22Rv1 (cell line): ENCODE results near the gene TMEM217.

Experiments used
- H3K27ac ChIP-seq: fragments of 450-650 bp; 2 replicates; pipeline ENCODE4 v1.5.1; 2017
- ZFX ChIP-seq: fragments of 450-650 bp; IDR thresholded peaks from 2 replicates; pipeline ENCODE4 v1.6.1; 2017; ENCODE audit warnings: antibody characterized with exemption, borderline replicate concordance
- TF ChIP-seq, protein P1 (sequence below): fragments of 450-650 bp; IDR thresholded peaks from 2 replicates; pipeline ENCODE4 v1.5.1; 2017; ENCODE audit warnings: mild to moderate bottlenecking

Gene TMEM217

DNA sequence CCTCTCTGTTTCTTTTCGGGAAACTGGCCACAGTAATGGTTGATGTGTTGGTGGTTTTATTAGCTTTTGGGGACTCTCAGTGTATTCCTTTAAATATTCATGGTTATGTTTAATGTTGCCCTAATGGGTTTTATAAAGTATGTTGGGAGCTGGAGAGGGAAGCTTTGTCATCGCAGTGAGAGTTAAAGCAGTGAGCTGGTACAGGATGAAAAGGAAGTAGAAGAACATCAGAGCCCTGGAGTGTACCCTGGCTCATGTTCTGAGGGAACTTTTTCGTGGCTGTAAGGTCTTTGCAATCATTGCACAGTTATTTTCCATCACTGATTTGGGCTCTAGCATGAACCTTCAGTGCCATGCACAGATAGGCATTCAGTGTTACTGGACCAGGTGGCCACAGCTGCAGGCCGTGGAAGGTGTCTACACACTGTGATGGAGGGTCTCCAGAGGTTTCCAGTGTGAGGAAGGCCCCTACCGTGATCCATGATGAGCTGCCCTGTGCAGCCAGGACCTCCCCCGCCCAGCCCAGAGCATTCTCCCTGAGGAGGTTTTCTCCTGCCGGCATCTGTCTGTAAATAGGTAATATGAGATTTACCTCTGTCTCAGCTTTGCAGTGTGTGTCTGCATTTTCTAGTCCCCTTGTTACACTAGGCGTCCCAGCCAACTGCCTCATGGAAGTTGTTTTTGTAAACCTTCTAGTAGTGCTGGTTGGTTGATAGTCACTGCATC lies 22.4 kb upstream of the TMEM217 start:
- H3K27ac ChIP-seq: no peak overlapping the region
- TF ChIP-seq, protein P1, sequence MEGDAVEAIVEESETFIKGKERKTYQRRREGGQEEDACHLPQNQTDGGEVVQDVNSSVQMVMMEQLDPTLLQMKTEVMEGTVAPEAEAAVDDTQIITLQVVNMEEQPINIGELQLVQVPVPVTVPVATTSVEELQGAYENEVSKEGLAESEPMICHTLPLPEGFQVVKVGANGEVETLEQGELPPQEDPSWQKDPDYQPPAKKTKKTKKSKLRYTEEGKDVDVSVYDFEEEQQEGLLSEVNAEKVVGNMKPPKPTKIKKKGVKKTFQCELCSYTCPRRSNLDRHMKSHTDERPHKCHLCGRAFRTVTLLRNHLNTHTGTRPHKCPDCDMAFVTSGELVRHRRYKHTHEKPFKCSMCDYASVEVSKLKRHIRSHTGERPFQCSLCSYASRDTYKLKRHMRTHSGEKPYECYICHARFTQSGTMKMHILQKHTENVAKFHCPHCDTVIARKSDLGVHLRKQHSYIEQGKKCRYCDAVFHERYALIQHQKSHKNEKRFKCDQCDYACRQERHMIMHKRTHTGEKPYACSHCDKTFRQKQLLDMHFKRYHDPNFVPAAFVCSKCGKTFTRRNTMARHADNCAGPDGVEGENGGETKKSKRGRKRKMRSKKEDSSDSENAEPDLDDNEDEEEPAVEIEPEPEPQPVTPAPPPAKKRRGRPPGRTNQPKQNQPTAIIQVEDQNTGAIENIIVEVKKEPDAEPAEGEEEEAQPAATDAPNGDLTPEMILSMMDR: no peak
- no peak for TF ChIP-seq ZFX

DNA sequence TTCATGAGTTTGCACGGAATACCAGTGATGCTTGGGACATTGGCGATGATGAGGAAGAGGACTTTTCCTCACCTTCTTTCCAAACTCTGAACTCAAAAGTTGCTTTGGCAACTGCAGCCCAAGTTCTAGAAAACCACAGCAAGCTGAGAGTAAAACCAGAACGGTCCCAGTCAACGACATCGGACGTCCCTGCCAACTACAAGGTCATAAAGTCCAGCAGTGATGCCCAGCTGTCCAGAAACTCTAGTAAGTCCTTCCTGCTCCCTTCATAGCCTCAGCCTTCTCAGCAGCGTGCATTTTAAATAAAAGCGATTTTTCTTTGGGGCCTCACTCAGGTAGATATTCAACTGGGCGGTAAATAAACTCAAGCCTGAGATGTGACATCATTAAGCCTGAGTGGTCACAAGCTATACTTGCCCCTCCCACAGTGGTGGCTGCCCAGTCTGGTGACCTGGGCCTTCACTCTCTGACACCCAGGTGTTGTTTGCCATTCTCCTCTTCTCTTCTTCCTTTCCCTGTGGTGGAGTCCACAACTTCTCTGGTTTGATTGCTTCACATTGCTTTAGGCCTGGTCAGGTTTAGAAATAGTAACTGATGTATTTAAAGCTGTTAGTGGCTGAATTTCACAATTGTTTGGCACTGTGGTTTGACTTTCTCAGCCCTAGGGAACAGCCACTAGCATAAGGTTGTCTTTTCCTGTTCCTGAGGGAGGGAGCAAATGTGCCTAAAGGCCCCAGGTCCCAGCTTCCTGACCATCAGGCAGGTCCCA lies 21.6 kb upstream of the TMEM217 start:
- H3K27ac ChIP-seq: no peak overlapping the region
- TF ChIP-seq, protein P1: no peak
- no peak for TF ChIP-seq ZFX

DNA sequence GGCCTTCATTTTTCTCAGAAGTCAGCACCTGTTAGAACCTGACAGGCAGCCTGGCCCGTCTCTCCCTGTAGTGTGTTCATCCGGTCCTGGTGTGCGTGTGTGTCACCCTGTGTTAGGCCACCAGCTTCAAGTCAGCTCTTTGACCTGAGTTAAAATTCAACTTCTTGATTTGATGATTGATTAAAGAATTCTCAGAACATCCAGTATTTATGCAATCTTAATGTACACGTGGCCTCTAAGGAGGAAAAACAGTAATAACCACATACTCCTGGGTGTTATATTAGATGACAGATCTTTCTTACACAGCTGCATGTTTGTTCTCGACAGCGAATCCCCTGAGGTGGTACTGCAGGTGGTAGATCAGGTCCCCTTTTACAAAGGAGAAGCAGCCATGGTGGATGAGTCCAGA lies 19.1 kb upstream of the TMEM217 start:
- TF ChIP-seq, protein P1: no peak
- H3K27ac ChIP-seq: no peak overlapping the region

DNA sequence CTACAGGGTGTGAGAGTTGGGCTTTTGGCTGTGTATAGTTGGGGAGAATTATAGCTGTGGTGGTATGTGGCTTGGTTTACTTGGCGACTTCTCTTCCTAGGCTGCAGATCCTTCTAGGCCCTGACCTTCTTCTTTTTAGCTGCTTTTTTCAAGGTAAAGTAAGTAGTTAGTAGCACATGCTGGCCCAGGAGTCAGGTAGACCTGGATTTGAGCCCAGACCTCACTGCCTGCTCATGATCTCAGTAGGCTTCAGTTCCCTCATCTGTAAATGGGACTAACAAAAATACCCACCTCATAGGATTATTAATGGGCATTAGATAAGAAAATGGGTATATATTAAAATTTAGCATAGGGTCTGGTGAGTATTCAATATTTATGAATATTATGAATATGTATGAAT lies 17.4 kb upstream of the TMEM217 start:
- H3K27ac ChIP-seq: no peak overlapping the region
- no peak for TF ChIP-seq ZFX
- TF ChIP-seq, protein P1: no peak

DNA sequence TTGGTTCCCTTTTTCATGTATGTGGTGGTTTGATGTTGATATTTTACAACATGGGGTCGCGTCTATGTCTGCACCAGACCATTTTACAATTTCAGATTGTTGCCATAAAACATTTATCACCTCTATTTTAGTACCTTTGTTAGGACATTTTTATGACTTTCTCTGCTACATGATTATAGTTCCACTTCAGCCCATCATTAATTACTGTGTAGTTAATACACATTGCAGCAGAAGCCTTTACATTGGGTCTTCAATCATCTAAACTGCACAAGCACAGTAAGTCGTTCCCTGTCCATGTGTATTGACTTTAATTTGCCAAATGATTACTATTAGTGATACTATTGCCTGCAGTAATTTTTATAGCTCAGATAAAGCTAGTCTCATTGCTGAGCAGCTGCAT lies 15.7 kb upstream of the TMEM217 start:
- no peak overlapping the region for H3K27ac ChIP-seq
- TF ChIP-seq, protein P1: no peak
- no peak for TF ChIP-seq ZFX

GRCh38 chr6:37272834-37273566 lies 15.1 kb upstream of the TMEM217 start:
- H3K27ac ChIP-seq: no peak overlapping the region
- TF ChIP-seq ZFX: no peak
- TF ChIP-seq, protein P1: no peak

DNA sequence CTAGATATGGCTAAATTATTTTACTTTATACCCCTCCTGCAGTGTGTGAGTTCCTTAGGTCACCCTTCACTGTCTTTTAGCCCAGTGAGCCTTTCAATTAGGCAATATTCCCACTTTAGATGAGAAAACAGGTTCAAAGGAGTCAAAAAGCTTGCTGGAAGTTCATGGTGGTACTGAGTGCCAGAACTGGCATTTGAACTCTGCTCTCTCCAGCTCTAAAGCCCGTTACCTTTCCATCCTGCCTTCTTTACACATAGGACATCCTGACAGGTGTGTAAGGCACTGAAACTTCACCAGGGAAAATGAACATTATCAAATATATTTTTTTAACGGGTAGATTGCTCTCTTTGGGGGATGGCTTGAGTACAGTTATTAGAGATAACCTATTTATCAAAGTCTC lies 11.2 kb upstream of the TMEM217 start:
- no peak overlapping the region for H3K27ac ChIP-seq
- no peak for TF ChIP-seq ZFX
- TF ChIP-seq, protein P1: no peak
